B cell (primary cell): ENCODE results near the gene METTL9. TPM values are rescaled to one million over a fixed set of nuclear protein-coding genes. Genes with fewer than 3 reads are reported as not detected.

Experiments used
- ATAC-seq: fragments of 200-7000 bp; cut with Tn5 transposase; one replicate; pipeline ENCODE4 v1.10.0; 2021; ENCODE audit warnings: low read depth, mild to moderate bottlenecking, moderate number of reproducible peaks, moderate library complexity
- CTCF ChIA-PET: fragments of 350-600 bp; sonication (Branson Sonifier 250); formaldehyde crosslinking; loops from one replicate; lab custom pipeline; 2021; ENCODE audit warnings: antibody characterized with exemption, inconsistent platforms; lab: Charles Lee
- POLR2A ChIA-PET: fragments of 350-600 bp; sonication (Branson Sonifier 250); formaldehyde crosslinking; loops from one replicate; lab custom pipeline; 2021; ENCODE audit warnings: antibody characterized with exemption; lab: Charles Lee
- DNase-seq: peaks from one replicate; pipeline ENCODE4 v3.0.0; 2013
- H2AFZ ChIP-seq: 2 replicates; pipeline ENCODE4 v1.6.1; 2012; ENCODE audit warnings: mild to moderate bottlenecking, low read depth, low read length; ENCODE audit not compliant: insufficient read depth, poor library complexity, severe bottlenecking
- H3K27ac ChIP-seq, 2 donors: 1 replicate in 1 of 2; 2 replicates in 1 of 2; pipeline ENCODE4 v1.5.1; 2012 to 2013; ENCODE audit warnings: low read length in 2 of 2, mild to moderate bottlenecking in 2 of 2, moderate library complexity in 1 of 2
- H3K27me3 ChIP-seq, 4 experiments: fragments of 200-600 bp in 1 of 4; sonication (generic) in 1 of 4; replicated peaks in 1 of 4; 1 replicate in 2 of 4; 2 replicates in 2 of 4; pipeline versions ENCODE4 v1.6.1 to v1.7.0; 2013 to 2016; ENCODE audit warnings: low read length in 3 of 4, mild to moderate bottlenecking in 2 of 4, mixed read lengths in 1 of 4, moderate library complexity in 1 of 4; ENCODE audit not compliant: insufficient read depth in 4 of 4, control insufficient read depth in 3 of 4; ENCODE audit errors: control extremely low read depth in 1 of 4
- H3K36me3 ChIP-seq, 2 experiments: replicated peaks in 1 of 2; 1 replicate in 1 of 2; 2 replicates in 1 of 2; pipeline versions ENCODE4 v1.6.1 to v1.7.1; 2013; ENCODE audit warnings: low read length in 1 of 2; ENCODE audit not compliant: insufficient read depth in 2 of 2, control insufficient read depth in 1 of 2; ENCODE audit errors: control extremely low read depth in 1 of 2, extremely low read depth in 1 of 2
- H3K4me1 ChIP-seq, 2 donors: fragments of 200-600 bp in 1 of 2; sonication (generic) in 1 of 2; 1 replicate in 1 of 2; 2 replicates in 1 of 2; pipeline versions ENCODE4 v1.5.1 to v1.6.1; 2013 to 2017; ENCODE audit warnings: low read length in 2 of 2; ENCODE audit not compliant: control insufficient read depth in 2 of 2, insufficient read depth in 2 of 2
- H3K4me2 ChIP-seq: replicated peaks from 2 replicates; pipeline ENCODE3; 2012; ENCODE audit warnings: mild to moderate bottlenecking, low read depth, low read length; ENCODE audit not compliant: poor library complexity, severe bottlenecking
- H3K4me3 ChIP-seq, 5 experiments: fragments of 200-600 bp in 1 of 5; sonication (generic) in 1 of 5; 1 replicate in 3 of 5; 2 replicates in 2 of 5; pipeline versions ENCODE4 v1.5.1 to v1.7.0; 2011 to 2016; ENCODE audit warnings: low read length in 4 of 5, mild to moderate bottlenecking in 4 of 5, low read depth in 2 of 5, control low read depth in 1 of 5, moderate library complexity in 1 of 5; ENCODE audit not compliant: insufficient read depth in 1 of 5; ENCODE audit errors: control extremely low read depth in 1 of 5, extremely low read depth in 1 of 5
- H3K79me2 ChIP-seq: fragments of 200-600 bp; sonication (generic); one replicate; pipeline ENCODE4 v1.6.0; 2016; ENCODE audit warnings: low read length; ENCODE audit not compliant: control insufficient read depth, insufficient read depth
- H3K9ac ChIP-seq: fragments of 200-600 bp; sonication (generic); 2 replicates; pipeline ENCODE4 v1.6.1; 2017; ENCODE audit warnings: mild to moderate bottlenecking, low read length, moderate library complexity
- H3K9me3 ChIP-seq, 3 donors: one replicate each; pipeline versions ENCODE4 v1.6.1 to v1.7.1; 2013; ENCODE audit warnings: low read length in 2 of 3; ENCODE audit not compliant: control insufficient read depth in 2 of 3, insufficient read depth in 1 of 3; ENCODE audit errors: control extremely low read depth in 1 of 3
- H4K20me1 ChIP-seq: 2 replicates; pipeline ENCODE4 v1.6.0; 2012; ENCODE audit warnings: mild to moderate bottlenecking, low read length; ENCODE audit not compliant: insufficient read depth, control insufficient read depth, poor library complexity, severe bottlenecking
- H3K27ac Mint-ChIP-seq: one replicate; pipeline ENCODE4 v1.8.0; 2021; ENCODE audit warnings: mixed read lengths
- H3K27me3 Mint-ChIP-seq: one replicate; pipeline ENCODE4 v1.8.0; 2021; ENCODE audit warnings: mixed read lengths
- H3K4me1 Mint-ChIP-seq: one replicate; pipeline ENCODE4 v1.8.0; 2021; ENCODE audit warnings: mixed read lengths
- H3K4me3 Mint-ChIP-seq: one replicate; pipeline ENCODE4 v1.8.0; 2021; ENCODE audit warnings: mixed read lengths
- H3K9me3 Mint-ChIP-seq: one replicate; pipeline ENCODE4 v1.8.0; 2022; ENCODE audit warnings: mixed read lengths; ENCODE audit not compliant: insufficient read depth
- CTCF ChIP-seq: fragments of 200-600 bp; IDR thresholded peaks from one replicate; pipeline ENCODE4 v1.8.0; 2022; ENCODE audit warnings: antibody characterized with exemption, mild to moderate bottlenecking
- EZH2 ChIP-seq: IDR thresholded peaks from 2 replicates; pipeline ENCODE4 v1.6.1; 2012; ENCODE audit warnings: borderline replicate concordance, low read depth, mild to moderate bottlenecking, moderate library complexity, low read length; ENCODE audit not compliant: insufficient read depth, poor library complexity, severe bottlenecking
- WGBS: methylation state at CpG from one replicate; pipeline ENCODE4 v1.1.5; 2013; ENCODE audit warnings: missing lambda C conversion rate; ENCODE audit not compliant: insufficient coverage; 5-methylcytosine and 5-hydroxymethylcytosine counted together
- intact Hi-C: fragments of 100-400 bp; cut with micrococcal nuclease; formaldehyde crosslinking; loops from one replicate; pipeline ENCODE4 v1.10.0; 2022
- polyA plus RNA-seq: library from polyadenylated mRNA; depleted of rRNA; stranded (reverse); fragments of >200 nt; gene quantifications from 2 replicates; pipeline ENCODE4 v1.2.3, GENCODE V29; 2012
- total RNA-seq, 2 donors: library from RNA; stranded (reverse); fragments of 120-200 nt in 1 of 2; gene quantifications; 1 replicate in 1 of 2; 2 replicates in 1 of 2; pipeline versions ENCODE4 v1.2.3 to v1.2.4, GENCODE V29; 2013 to 2022

The METTL9 gene
- total and polyA plus RNA-seq, 2 donors (not counting 1 experiment from before 2014, with no cell fraction given), result 34.0 to 57.7 TPM

GRCh38 chr16:21646721-21647561, 47.6 kb downstream of the METTL9 start:
- H3K4me2 ChIP-seq, result peak overlapping the region; percentile 65
- Mint-ChIP-seq H3K9me3 (no peaks in the 10 kb centered on the region), H3K27me3 (no peaks in the 10 kb centered on the region), H3K4me1 (peaks cover 69% of the 10 kb centered on the region), H3K27ac (peak overlapping the region; percentile 89), H3K4me3 (peak overlapping the region; percentile 73)
- H3K9me3 ChIP-seq, result no peaks in the 10 kb centered on the region
- ChIA-PET CTCF (interaction anchor here (1.3 to 10.2 kb wide), 4 partner anchors 10 to 63 kb away, joined by 3 to 159 read pairs (median 7); no protein-coding TSS in a partner anchor), POLR2A (no interaction called here)
- ATAC-seq, result peak; percentile 86
- H4K20me1 ChIP-seq, result no peaks in the 10 kb centered on the region
- peak; percentile 77 for DNase-seq
- H3K27me3 ChIP-seq, result no peaks in the 10 kb centered on the region
- peaks cover 76 to 79% of the 10 kb centered on the region in 2 donors for H3K4me1 ChIP-seq
- peak overlapping the region in 2 of 5 experiments; percentile 2 to 8 for H3K4me3 ChIP-seq
- intact Hi-C loops, result loop anchor here (1.0 to 10.0 kb wide), 5 partner anchors 48 to 1788 kb away; partner anchors contain the start of genes METTL9 and UQCRC2
- peaks cover 13% of the 10 kb centered on the region for H3K79me2 ChIP-seq
- peak overlapping the region; percentile 16 for H3K9ac ChIP-seq
- H3K27ac ChIP-seq, result peak overlapping the region; percentile 83 to 92
- no peaks in the 10 kb centered on the region for H3K36me3 ChIP-seq
- peak overlapping the region; percentile 8 for H2AFZ ChIP-seq
- no peak for TF ChIP-seq CTCF
- TF ChIP-seq EZH2, result no peak
- WGBS, result 9% methylated on average over 13 of the region's 18 CpGs
